GM19455 (cell line): ENCODE data around the gene ERI3.

ENCODE experiments used
- ATAC-seq: cut with Tn5 transposase; IDR thresholded peaks from one replicate; pipeline ENCODE4 v1.9.1; 2021; ENCODE audit not compliant: unreplicated experiment

The ERI3 gene

DNA sequence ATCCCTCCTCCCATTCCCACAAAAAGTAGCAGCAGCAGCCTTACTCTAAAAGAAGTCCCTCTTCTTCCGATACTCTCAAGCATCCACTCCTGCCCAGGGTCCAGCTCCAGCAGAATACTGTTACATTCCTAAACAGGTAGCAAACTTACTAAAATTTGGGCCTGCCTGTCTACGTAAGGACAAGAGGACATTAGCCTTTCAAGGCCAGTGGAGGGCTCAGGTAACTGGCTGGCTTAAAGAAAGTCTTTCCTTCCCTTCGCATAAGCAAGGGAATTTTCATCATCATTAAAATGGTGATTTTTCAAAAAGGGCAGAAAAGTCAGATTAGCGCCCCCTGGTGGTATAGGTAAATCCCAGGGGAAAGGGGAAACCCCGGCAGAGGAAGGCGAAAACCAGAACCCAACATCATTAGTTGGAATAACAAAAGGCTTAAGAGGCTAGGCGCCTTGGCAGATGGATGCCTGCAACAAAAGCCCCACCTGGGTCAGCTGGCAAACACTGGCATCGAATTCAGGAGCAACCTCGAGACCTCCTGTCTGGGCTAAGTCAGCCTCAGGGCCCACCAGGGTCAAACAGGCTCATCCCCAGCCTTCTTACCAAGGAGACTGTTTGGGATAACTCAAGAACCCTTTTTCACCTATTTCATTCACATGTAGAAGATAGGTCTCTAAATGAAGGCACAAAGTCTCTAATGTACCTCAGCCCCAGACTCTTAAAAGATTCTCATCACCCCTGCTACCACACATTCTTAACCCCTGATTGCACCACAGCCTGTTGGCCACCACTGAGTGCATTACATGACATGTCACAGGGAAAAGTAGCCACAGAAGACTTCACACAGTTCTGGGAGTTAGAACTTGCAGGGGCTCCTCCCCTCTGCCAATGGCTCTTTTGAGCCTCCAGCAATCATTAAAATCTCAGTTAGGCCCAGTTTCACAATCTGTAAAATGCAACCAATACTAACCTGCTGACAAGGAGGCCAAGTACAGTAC, 36.7 kb downstream of the ERI3 start:
- no peak for ATAC-seq

DNA sequence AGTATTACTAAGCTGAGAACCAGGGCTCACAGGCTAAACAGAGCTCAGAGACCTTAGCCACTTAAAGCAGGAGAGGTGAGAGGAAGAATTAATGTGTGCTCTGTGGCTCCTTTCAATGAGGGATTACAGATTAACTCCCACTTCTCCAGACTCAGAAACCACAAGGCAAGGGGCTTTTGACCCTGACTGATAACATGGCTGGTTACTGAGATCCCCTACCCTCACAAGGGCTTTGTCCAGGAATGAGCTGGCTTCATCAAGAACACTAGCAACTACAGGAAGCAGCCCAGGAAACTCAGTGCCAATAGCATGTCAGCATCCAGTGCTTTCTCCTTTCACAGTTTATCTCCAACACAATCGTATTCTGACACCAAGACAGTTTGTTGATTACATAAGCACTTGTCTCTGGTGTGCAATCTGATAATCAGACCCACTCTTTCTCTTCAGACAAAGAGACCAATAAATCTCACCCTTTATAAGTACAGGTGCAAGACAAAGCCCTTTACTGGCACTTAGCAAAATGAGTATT, 38.8 kb downstream of the ERI3 start:
- no peak for ATAC-seq

DNA sequence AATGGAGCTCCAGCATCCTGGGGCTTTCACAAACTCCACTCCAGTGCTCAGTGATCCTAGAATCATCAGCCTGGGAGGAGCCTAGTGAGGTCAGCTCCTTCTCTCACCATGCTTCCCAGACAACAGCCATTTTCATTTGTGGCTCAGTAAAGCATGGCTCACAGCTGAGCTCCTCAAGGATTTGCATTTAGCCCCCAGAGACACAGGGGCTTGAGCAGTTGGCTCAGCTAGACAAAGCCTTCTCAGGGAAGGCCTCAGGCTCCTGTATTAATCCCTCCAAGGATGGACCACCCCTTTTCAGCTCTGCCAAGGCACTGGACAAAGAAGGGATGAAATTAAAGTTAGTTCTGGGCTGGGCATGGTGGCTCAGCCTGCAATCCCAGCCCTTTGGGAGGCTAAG, 39.5 kb downstream of the ERI3 start:
- ATAC-seq = no peak

DNA sequence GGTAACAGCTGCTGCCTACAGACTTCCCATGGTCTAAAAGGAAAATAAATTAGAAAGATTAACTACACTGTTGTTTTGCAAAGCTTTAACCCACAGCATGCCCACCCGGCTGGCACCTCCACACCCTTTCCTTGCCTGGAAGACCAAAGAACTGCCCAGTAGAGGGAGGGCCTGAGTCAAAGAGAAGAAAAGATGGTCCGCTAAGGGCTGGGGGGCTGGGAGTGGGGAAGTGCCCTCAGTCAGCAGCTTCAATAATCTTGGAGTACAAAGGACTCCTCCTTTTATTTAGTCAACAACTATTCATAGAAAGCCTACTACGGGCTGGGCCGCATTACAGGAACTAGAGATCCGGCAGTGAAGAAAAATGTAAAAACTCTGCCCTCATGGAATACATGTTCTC, 40.6 kb downstream of the ERI3 start:
- no peak for ATAC-seq

DNA sequence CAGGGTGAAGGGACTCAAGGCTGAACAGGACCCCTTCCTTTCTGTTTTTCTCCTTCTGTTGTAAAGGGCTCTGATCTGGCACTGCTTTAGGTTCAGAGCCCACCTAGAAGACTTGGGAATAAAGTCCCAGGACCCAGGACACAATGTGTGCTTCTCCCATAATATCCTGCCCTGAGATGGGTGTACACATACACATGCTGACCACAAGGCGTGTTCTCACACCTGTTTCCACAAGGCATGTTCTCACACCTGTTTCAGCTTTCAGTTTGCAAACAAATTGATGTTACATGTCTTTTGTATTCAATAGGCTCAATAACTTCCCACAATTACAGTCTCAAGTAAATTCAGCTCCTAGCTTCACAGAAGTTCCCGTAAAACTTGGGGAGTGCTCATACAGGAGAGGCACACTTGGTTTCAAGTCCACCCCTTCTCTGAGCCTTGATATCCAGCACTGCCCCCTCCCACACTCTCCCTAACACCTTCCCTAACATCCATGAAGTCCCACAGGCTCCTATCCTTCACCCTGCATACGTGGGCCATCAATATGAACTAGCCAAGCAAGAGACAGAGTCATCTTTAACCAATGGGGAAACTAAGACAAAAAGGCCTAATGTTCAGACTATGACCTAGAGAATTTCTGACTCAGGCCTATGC, 41.7 kb downstream of the ERI3 start:
- ATAC-seq = no peak

DNA sequence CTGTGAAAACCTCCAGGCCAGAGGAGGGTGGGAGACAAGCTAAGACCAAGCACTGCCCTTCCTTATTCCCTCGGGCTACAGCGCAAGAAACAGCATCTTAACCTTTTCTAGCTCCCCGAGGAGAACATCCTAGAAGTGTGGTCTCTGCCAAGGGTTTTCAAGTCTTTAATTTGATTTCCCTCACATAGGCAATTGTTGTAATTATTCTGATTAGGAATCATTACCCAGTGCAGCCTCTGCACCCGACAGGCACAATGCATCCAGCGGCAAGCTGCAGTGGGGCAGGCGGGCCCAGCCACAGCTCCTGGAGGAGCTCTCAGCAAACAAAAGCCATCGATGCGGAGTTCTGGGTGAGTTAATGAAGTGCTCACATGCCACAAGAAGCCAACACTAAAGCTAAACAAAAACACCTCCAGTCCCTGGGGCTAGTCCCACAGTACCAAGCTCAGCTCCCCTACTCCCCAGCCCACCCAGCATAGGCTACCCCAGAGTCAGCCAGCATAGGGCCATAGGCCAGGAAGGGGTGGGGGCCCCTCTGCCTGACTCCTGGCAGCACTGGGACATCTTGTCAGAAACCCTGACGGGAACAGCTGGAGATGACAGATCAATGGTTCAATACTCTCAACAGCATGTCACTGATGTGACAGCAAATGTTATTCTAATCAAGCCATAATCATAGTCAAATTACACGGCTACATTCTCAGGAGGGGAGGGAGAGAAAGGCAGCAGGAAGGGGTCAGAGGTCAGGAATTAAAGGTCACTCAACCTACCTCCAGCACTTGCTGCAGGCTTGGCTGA, 42.5 kb downstream of the ERI3 start:
- no peak for ATAC-seq

DNA sequence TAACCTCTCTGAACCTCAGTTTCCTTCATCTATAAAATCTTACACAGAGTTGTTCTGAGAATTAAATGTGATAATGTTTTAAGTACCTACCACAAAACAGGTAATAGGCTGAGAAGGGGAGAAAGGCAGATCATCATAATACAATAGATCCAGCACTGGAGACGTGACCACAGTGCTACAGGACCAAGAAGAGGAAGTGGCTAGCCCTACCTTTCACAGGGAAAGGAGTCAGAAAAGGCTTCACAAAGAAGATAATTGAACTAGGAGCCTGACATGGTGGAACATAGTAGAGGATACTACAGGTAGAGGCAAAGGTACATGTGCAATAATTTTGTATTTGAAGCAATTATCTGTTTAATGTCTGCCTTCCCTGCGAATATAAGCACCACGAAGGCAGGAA, 45.1 kb downstream of the ERI3 start:
- ATAC-seq = no peak

DNA sequence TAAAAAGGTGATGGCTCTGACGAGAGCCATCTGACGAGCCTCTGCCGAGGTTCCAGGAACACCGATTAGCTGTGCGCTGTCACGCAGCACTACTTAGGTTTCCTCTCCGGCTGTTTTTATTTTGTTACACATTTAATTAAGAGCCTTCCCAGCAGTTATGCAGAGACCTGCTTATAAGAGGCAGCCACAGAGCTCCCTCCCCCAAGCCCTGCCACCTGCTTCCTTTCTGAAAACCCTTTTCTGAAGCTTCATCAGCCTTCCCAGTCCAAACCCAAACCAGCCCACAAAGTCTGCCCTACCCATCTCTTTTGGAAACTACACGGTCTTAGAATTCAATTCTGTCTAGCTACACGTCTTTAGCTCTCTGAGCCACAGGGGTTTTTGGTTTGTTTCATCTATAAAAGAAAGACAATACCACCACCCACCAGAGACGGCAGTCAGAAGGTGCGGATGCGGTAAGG, 49.1 kb downstream of the ERI3 start:
- ATAC-seq = no peak

DNA sequence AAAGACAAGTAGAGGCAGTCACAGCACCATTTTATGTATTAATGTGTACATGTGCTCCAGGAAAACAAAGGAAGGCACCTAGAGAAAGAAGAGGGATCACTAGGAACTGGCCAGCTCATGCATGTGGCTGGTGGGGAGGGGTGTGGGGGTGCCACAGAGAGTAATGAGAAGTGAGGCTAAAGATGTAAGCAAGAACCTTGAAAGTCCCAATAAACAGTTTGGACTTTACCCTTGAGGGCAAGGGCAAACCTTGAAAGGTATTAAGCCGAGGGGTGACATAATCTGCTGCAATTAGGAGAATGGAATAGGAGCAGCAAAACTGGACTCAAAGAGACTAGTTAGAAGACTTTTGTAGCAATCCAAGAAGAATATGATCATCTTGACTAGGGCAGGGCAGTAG, 51.5 kb downstream of the ERI3 start:
- ATAC-seq = no peak

DNA sequence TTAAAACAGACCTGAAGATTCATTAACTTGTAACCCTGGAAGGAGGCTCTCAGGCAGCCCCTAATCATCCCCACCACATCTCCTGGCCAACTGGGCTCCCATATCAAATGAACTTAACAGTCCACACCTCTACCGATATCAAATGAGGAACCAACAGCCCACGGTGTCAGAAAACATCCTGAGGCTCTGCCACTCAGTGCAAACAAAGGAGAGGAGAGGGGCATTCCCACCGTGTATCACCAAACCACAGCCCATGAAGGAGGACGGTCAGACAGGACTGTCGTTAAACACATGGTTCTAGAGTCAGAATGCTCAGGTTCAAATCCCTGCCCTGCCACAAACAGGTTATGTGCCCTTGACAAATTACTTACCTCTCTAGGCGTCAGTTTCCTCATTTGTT, 52.5 kb downstream of the ERI3 start:
- no peak for ATAC-seq

DNA sequence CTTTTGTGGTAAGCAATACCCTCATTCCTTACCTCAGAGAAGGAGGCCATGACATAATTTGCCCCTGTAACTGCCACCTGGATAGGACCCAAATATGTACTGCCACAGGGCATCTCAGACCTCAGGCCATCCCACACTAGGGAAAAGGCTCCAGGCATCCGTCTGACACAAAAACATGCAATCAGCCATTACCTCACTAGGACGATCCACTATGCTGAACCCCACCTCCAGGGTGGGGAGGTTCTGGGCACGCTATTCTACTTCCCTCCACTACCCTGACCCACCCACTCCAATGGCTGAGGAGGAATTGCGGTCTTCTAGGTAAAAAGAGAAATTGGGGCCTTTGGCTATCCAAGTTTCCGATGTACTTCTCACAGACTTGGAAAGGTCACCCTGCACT, 53.6 kb downstream of the ERI3 start:
- no peak for ATAC-seq

DNA sequence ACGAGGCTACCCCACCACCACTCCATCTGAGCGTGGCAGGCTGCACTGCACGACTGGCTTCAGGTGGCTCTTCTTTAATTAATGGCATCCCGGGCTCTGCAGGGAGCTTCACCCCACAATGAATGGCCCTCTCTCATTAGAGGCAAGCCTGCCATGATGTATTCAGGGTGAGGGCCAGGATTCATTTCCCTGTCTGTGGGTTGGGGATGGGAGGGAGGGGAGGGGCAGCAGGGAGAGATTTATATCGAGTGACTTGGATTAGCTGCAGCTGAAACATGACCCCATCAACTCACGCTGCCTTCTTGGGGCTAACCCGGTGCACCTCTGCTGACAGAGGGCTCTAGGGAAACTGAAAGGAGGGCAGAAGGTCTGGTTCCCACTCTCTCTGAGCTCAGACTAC, 54.2 kb downstream of the ERI3 start:
- ATAC-seq = no peak

DNA sequence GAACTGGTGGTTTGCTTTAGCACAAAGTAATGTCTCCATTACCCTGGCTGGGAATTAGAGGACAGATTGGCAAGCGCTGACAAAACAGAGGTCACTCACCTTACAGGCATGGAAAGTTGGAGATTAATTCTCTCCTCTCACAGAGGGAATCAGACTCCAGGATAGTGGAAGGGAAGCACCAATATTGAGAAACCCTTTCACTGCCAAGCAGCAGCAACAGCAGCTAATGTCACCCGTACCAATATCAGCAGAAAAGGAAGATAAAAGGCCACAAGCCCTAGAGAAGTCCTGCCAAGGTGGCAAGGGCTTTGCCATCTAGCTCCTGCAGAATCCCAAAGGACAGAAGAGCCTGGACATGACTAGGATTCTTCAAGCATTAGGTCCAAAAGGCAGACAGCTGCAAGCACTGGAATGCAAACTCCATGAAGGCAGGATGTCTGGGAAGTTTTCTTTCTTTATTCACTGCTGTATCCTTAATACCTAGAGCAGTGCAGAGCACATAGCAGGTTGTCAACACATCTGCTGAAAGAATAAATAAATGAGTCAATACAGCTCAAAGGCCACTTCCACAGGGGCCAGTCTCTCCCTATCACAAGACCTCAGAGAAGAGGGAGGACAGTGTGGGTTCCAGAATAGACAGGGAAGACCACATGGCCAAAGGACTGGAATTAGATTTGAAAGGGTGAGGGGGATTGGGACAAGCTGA, 57.2 kb downstream of the ERI3 start:
- no peak for ATAC-seq

DNA sequence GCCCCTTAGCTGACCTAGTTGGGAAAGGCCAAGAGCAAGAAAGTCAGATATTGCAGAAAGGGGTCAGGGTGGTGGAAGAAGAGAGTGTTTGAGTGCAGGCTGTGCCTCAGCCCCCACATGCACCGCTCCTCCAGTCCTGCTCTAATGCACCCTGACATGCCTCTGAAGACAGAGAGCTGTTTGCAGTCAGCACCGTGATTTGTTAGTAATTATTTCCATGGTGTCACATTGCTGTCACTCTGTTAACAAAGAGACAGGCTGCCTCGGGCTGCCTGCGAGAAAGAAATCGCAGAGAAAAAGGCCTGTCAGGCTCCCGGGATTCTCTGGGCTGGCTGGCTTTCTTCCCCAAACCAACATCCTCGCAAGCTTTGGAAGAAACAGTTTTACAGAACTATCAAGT, 58.3 kb downstream of the ERI3 start:
- no peak for ATAC-seq

DNA sequence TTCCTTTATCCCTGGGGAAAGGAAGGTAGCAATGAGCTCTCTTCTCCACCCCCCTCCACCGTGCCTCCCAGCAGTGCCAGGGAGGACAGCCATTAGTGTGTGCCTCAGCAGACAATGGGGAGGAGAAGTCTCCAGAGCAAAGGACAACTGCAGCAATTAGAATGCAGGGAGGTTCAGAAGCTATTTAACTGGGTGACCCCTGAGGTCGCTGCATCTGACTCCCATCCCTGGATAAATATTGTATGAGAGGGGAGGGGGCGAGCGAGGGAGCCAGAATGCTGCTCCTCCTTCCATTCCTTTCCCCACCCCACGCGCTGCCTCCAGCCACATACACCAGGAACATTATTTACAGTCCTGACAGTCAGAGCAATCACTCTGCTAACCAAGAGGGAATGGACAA, 59.0 kb downstream of the ERI3 start:
- no peak for ATAC-seq

DNA sequence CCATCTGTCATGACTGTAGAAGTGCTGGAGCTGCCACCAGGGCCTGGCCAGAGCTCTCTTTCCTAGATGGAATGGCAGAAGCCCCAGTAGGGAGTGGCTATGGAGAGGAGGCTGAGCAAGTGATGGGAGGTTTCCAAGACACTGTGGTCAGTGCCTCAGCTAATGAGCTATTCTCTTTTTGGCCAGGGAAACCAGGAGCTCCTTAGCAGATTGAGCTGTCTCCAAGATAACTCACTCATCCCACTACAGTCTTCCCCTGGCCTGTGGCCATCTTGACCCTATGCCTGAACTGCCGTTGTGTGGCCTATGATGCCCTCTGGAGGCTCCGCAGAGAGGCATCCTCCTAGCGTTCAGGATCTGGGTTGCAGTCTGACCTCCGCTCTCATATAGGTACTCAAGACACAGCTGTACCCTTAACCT, 60.5 kb downstream of the ERI3 start:
- ATAC-seq = no peak

DNA sequence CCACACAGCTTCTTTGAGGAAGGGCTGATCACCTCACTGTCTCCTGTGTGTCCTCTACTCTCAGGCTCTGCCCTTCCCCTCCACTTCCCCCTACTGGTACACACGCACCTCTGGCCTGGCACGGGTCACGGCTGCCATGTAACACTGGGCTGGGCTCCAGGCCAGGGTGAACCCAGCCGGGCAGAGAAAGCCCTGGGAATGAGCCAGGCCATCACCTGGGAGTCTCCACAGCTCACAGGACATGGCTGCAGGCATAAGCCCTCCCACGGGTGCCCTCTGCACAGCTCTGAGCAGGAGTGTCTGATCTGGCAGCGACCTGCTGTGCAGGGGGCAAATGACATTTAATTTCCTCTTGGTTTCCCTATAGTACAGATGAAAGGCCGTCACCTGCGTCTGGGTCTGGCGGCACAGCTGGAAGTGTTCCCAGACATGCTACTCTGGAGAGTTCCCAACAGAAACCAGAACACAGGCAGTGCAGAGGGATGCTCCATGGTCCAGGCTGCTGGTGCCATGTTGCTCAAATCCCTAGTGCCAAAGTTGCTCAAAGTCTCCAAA, 61.2 kb downstream of the ERI3 start:
- no peak for ATAC-seq

DNA sequence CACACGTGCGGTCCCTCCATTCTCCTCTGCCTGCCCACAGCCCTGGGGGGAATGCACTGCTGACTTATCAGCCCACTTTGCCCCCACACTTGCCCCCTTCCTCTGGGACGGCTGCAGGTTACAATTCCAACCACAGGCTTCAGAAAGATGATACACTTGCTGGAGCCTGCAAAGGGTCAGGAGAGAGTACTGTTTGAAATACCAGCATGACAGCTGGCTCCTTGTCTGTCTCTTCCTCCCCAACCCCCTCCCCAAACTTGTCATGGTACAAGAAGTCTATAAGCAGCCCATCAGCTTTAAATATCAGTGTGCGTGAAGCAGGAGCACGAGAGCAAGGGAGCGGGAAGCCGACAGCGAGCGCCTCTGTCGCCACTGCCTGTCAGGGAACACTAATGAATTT, 62.4 kb downstream of the ERI3 start:
- ATAC-seq = no peak

DNA sequence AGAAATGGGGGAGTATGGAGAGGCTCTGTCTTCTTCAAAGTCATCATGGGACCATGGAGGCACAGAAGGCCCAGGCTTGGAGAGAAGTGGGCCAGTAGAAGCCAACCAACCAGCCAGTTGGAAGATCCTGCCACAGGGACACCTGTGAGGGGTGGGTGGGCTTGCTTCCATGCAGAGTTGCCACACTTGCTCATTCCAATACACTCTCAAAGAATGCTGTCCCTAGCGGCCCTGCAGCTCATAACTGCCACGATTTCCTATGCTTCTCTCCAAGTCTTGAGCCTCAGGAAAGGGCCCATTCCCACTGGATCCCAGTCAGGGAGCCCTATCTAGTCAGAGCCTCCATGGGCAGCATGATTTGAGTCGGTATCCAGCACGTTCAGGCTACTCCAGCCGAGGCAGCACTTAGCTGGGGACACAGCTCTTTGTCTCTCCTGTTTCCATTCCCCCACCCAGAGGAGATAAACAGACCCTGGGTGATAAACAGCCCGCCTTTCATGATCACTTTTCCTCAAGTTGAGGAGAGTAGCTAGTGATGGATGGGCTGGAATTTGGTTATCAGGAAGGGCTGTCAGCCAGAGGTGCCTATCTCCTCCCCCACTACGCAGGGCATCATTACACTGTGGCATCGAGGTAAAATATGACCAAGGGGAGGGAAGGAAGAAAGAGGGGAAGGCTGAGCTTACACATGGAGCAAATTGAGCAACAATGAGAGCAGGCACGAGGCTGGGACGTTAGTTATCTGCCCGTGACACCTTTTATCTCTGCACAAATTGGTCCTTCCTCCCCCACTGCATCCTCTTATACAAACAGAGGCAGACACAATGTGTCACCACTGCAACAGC, 64.6 kb downstream of the ERI3 start:
- ATAC-seq = no peak
